Measurements from ENCODE around the gene OR1D5. TPM values are rescaled to one million over a fixed set of nuclear protein-coding genes. Genes with fewer than 3 reads are reported as not detected.

The OR1D5 gene
- total and polyA plus RNA-seq, 10 of the 15 experiments (the other 5 are each of a cell fraction or from before 2014, with no cell fraction given) = not detected

- TF ChIP-seq CBFB (IDR thresholded peaks at IDR 0.05; ENCODE audit: low read depth) (no peak), IRF4 (IDR thresholded peaks at IDR 0.05; ENCODE audit: low read depth, low read length) (no peak), ZNF217 (IDR thresholded peaks at IDR 0.05) (no peak)
- TF ChIP-seq, protein P1, sequence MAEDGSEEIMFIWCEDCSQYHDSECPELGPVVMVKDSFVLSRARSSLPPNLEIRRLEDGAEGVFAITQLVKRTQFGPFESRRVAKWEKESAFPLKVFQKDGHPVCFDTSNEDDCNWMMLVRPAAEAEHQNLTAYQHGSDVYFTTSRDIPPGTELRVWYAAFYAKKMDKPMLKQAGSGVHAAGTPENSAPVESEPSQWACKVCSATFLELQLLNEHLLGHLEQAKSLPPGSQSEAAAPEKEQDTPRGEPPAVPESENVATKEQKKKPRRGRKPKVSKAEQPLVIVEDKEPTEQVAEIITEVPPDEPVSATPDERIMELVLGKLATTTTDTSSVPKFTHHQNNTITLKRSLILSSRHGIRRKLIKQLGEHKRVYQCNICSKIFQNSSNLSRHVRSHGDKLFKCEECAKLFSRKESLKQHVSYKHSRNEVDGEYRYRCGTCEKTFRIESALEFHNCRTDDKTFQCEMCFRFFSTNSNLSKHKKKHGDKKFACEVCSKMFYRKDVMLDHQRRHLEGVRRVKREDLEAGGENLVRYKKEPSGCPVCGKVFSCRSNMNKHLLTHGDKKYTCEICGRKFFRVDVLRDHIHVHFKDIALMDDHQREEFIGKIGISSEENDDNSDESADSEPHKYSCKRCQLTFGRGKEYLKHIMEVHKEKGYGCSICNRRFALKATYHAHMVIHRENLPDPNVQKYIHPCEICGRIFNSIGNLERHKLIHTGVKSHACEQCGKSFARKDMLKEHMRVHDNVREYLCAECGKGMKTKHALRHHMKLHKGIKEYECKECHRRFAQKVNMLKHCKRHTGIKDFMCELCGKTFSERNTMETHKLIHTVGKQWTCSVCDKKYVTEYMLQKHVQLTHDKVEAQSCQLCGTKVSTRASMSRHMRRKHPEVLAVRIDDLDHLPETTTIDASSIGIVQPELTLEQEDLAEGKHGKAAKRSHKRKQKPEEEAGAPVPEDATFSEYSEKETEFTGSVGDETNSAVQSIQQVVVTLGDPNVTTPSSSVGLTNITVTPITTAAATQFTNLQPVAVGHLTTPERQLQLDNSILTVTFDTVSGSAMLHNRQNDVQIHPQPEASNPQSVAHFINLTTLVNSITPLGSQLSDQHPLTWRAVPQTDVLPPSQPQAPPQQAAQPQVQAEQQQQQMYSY (CRISPR knock-in tag; IDR thresholded peaks at IDR 0.05) = no peak
Measured at GRCh38 chr17:3038941-3039340, 24.5 kb downstream of the OR1D5 start (continued).

GRCh38 chr17:3037259-3037658 is 26.1 kb downstream of the OR1D5 start:
- ChIA-PET SMC1A (ENCODE audit: uncharacterized antibody, unreplicated experiment) (no interaction called here), CTCF (no interaction called here), RAD21 (ENCODE audit: unreplicated experiment) (interaction anchor here (0.6 kb wide), 1 partner anchor 1981 kb away, joined by 4 read pairs; no protein-coding TSS in a partner anchor), POLR2A (interaction anchor here (0.6 kb wide), 1 partner anchor 398 kb away, joined by 4 read pairs; no protein-coding TSS in a partner anchor)
- no peak overlapping the region for H2AFZ ChIP-seq (ENCODE audit: control insufficient read depth, low read depth, low read length)
- intact Hi-C loops (cut with micrococcal nuclease; ENCODE audit: unreplicated experiment) (no loop called here), in situ Hi-C loops (cut with MboI) (no loop called here)
- FAIRE-seq = no peak
- no peak overlapping the region for H3K9ac ChIP-seq (ENCODE audit: control insufficient read depth, insufficient read depth, low read length)
- H3K9me3 ChIP-seq (replicated peaks; ENCODE audit: control insufficient read depth, insufficient read depth, low read length) = no peaks in the 10 kb centered on the region
- H3K4me1 ChIP-seq (ENCODE audit: control insufficient read depth, insufficient read depth, low read length) = no peaks in the 10 kb centered on the region
- WGBS (ENCODE audit: insufficient coverage, insufficient replicate concordance, low lambda C conversion rate, missing lambda C conversion rate) = 29% methylated on average over 8 of the region's 9 CpGs
- H3K4me2 ChIP-seq (ENCODE audit: control insufficient read depth, insufficient read depth) = no peak overlapping the region
- H3K27me3 ChIP-seq (replicated peaks in 1 of 2; ENCODE audit: control insufficient read depth in 2 of 2, insufficient read depth in 2 of 2, low read length in 1 of 2) = no peaks in the 10 kb centered on the region; a peak in 1 of 4 replicates
- no peak overlapping the region for H3K27ac ChIP-seq (ENCODE audit: control insufficient read depth, insufficient read depth)
- no TSS peak for BruUV-seq (replicated peaks)
- H4K20me1 ChIP-seq (ENCODE audit: control insufficient read depth, insufficient read depth) = no peaks in the 10 kb centered on the region
- no peak overlapping the region for H3K4me3 ChIP-seq
- no peaks in the 10 kb centered on the region for H3K79me2 ChIP-seq (ENCODE audit: control insufficient read depth, insufficient read depth, low read length)
- H3K36me3 ChIP-seq (ENCODE audit: control insufficient read depth in 2 of 2, insufficient read depth in 2 of 2, low read length in 1 of 2) = no peaks in the 10 kb centered on the region
- no peak for DNase-seq (ENCODE audit: low read depth, low spot score)
- ATAC-seq = no peak
- TF ChIP-seq, protein P2, sequence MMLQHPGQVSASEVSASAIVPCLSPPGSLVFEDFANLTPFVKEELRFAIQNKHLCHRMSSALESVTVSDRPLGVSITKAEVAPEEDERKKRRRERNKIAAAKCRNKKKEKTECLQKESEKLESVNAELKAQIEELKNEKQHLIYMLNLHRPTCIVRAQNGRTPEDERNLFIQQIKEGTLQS (IDR thresholded peaks at IDR 0.05; ENCODE audit: borderline replicate concordance, extremely low read depth, low read depth, low read length) = no peak
- TF ChIP-seq PAX5 (IDR thresholded peaks at IDR 0.05; ENCODE audit: borderline replicate concordance, low read depth, low read length) = no peak
- TF ChIP-seq SKIL (IDR thresholded peaks at IDR 0.05; ENCODE audit: low read depth, poor library complexity, severe bottlenecking) = no peak
- no peak for TF ChIP-seq BMI1 (IDR thresholded peaks at IDR 0.05; ENCODE audit: borderline replicate concordance)
- no peak for TF ChIP-seq CREM (IDR thresholded peaks at IDR 0.05; ENCODE audit: low read depth)
- no peak for TF ChIP-seq KLF5 (IDR thresholded peaks at IDR 0.05; ENCODE audit: partially characterized antibody)
- no peak for TF ChIP-seq CEBPB (IDR thresholded peaks at IDR 0.05; ENCODE audit: borderline replicate concordance in 1 of 2, low read depth in 2 of 2, low read length in 2 of 2)
- TF ChIP-seq NRF1 (conservative IDR thresholded peaks at IDR 0.05; ENCODE audit: low read depth, low read length) = no peak
- TF ChIP-seq ZSCAN29 (IDR thresholded peaks at IDR 0.05) = no peak
- TF ChIP-seq ZBTB33 (IDR thresholded peaks at IDR 0.05) = no peak
- TF ChIP-seq CHD1 (IDR thresholded peaks at IDR 0.05; ENCODE audit: low read depth, low read length) = no peak
- TF ChIP-seq ESRRA (IDR thresholded peaks at IDR 0.05; ENCODE audit: low read length) = no peak
- no peak for TF ChIP-seq STAT3 (IDR thresholded peaks at IDR 0.05; ENCODE audit: low read depth, low read length)

Data from GM12878 (cell line).